ENCODE measurements around the gene TRIM71. TPM values are rescaled to one million over a fixed set of nuclear protein-coding genes. Genes with fewer than 3 reads are reported as not detected.

Gene TRIM71
- total RNA-seq, 2 donors from 2014 or later: not detected

- Histone ChIP-seq H3K4me1 (ENCODE audit: control insufficient read depth in 1 of 2, low read depth in 2 of 2) (no peaks in the 10 kb centered on the region), H3K9me3 (no peaks in the 10 kb centered on the region), H3K36me3 (no peaks in the 10 kb centered on the region), H3K27ac (no peak overlapping the region), H3K27me3 (replicated peaks; ENCODE audit: insufficient read depth) (no peaks in the 10 kb centered on the region), H3K4me3 (no peak overlapping the region)
- ATAC-seq (ENCODE audit: insufficient number of reproducible peaks, low FRiP score, low read depth) (no peak), DNase-seq (ENCODE audit: low spot score) (no peak)
- TF ChIP-seq CTCF (IDR thresholded peaks at IDR 0.05): no peak
Measured at GRCh38 chr3:32856355-32856889, 38.6 kb downstream of the TRIM71 start.

GRCh38 chr3:32856901-32857507 is 39.2 kb downstream of the TRIM71 start:
- DNase-seq (ENCODE audit: low spot score): no peak
- H3K9me3 ChIP-seq: no peaks in the 10 kb centered on the region
- no peak for TF ChIP-seq CTCF (IDR thresholded peaks at IDR 0.05)
- H3K36me3 ChIP-seq: no peaks in the 10 kb centered on the region
- no peak for ATAC-seq (ENCODE audit: insufficient number of reproducible peaks, low FRiP score, low read depth)
- H3K27ac ChIP-seq: no peak overlapping the region
- no peaks in the 10 kb centered on the region for H3K27me3 ChIP-seq (replicated peaks; ENCODE audit: insufficient read depth)
- H3K4me3 ChIP-seq: no peak overlapping the region
- no peaks in the 10 kb centered on the region for H3K4me1 ChIP-seq (ENCODE audit: control insufficient read depth in 1 of 2, low read depth in 2 of 2)

GRCh38 chr3:32857921-32858320 is 40.1 kb downstream of the TRIM71 start:
- DNase-seq (ENCODE audit: low spot score) (no peak), ATAC-seq (ENCODE audit: insufficient number of reproducible peaks, low FRiP score, low read depth) (no peak)
- Histone ChIP-seq H3K4me3 (no peak overlapping the region), H3K27me3 (replicated peaks; ENCODE audit: insufficient read depth) (no peaks in the 10 kb centered on the region), H3K4me1 (ENCODE audit: control insufficient read depth in 1 of 2, low read depth in 2 of 2) (no peaks in the 10 kb centered on the region), H3K9me3 (no peaks in the 10 kb centered on the region), H3K36me3 (no peaks in the 10 kb centered on the region), H3K27ac (no peak overlapping the region)
- TF ChIP-seq CTCF (IDR thresholded peaks at IDR 0.05): no peak

- no peak for TF ChIP-seq CTCF (IDR thresholded peaks at IDR 0.05)
- Histone ChIP-seq H3K27me3 (replicated peaks; ENCODE audit: insufficient read depth) (no peaks in the 10 kb centered on the region), H3K36me3 (no peaks in the 10 kb centered on the region), H3K9me3 (no peaks in the 10 kb centered on the region), H3K27ac (no peak overlapping the region), H3K4me3 (no peak overlapping the region), H3K4me1 (ENCODE audit: control insufficient read depth in 1 of 2, low read depth in 2 of 2) (no peaks in the 10 kb centered on the region)
- ATAC-seq (ENCODE audit: insufficient number of reproducible peaks, low FRiP score, low read depth) (no peak), DNase-seq (ENCODE audit: low spot score) (no peak)
Measured at GRCh38 chr3:32859604-32860237, 41.9 kb downstream of the TRIM71 start.

- ATAC-seq (ENCODE audit: insufficient number of reproducible peaks, low FRiP score, low read depth) (no peak), DNase-seq (ENCODE audit: low spot score) (no peak)
- Histone ChIP-seq H3K9me3 (no peaks in the 10 kb centered on the region), H3K4me1 (ENCODE audit: control insufficient read depth in 1 of 2, low read depth in 2 of 2) (no peaks in the 10 kb centered on the region), H3K4me3 (no peak overlapping the region), H3K27me3 (replicated peaks; ENCODE audit: insufficient read depth) (no peaks in the 10 kb centered on the region), H3K27ac (no peak overlapping the region), H3K36me3 (no peaks in the 10 kb centered on the region)
- no peak for TF ChIP-seq CTCF (IDR thresholded peaks at IDR 0.05)
Measured at GRCh38 chr3:32860499-32860898, 42.7 kb downstream of the TRIM71 start.
